Neural cell (in vitro differentiated cells): ENCODE measurements around the gene CCDC80.

Source experiments
- EZH2 ChIP-seq: fragments of 200-600, 300-800 bp; shearing (Covaris generic), sonication (generic); IDR thresholded peaks from 2 replicates; pipeline ENCODE4 v1.6.1; 2014; ENCODE audit warnings: antibody characterized with exemption, low read length, borderline replicate concordance, mild to moderate bottlenecking; ENCODE audit not compliant: insufficient read depth, poor library complexity, severe bottlenecking
- MXI1 ChIP-seq: fragments of 450-650 bp; conservative IDR thresholded peaks from 2 replicates; pipeline ENCODE4 v1.6.1; 2014; ENCODE audit warnings: antibody characterized with exemption, mild to moderate bottlenecking; ENCODE audit not compliant: poor library complexity, severe bottlenecking
- TAF1 ChIP-seq: IDR thresholded peaks from 2 replicates; pipeline ENCODE4 v1.6.1; 2012; ENCODE audit warnings: low read depth
- TF ChIP-seq, protein P1 (sequence below): fragments of 450-650 bp; IDR thresholded peaks from 2 replicates; pipeline ENCODE4 v1.5.1; 2014; ENCODE audit warnings: antibody characterized with exemption, mild to moderate bottlenecking, moderate library complexity; ENCODE audit not compliant: poor library complexity, severe bottlenecking

DNA sequence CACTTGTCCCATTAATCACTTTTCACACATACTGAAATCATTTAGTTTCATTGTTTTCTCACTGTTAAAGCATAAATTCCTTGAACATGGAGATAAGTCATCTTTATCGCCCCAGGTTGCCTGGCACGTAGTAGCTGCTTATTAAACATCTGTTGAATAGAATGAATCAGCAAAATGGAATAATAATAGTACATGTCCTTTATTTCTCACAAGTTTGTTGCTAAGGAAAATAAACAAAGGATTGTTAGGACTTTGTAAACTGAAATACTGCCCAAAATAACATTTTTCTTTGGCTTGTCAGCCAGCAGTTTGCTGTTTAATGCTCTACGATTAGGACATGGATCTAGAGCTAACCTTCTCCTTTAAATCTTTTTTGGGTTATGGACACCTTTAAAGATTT, 61.2 kb downstream of the CCDC80 start:
- TF ChIP-seq MXI1 (no peak), EZH2 (no peak), TAF1 (no peak)
- TF ChIP-seq, protein P1, sequence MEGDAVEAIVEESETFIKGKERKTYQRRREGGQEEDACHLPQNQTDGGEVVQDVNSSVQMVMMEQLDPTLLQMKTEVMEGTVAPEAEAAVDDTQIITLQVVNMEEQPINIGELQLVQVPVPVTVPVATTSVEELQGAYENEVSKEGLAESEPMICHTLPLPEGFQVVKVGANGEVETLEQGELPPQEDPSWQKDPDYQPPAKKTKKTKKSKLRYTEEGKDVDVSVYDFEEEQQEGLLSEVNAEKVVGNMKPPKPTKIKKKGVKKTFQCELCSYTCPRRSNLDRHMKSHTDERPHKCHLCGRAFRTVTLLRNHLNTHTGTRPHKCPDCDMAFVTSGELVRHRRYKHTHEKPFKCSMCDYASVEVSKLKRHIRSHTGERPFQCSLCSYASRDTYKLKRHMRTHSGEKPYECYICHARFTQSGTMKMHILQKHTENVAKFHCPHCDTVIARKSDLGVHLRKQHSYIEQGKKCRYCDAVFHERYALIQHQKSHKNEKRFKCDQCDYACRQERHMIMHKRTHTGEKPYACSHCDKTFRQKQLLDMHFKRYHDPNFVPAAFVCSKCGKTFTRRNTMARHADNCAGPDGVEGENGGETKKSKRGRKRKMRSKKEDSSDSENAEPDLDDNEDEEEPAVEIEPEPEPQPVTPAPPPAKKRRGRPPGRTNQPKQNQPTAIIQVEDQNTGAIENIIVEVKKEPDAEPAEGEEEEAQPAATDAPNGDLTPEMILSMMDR, result no peak
